IPS-18c (cell line): ENCODE results near the gene CUBN.

ENCODE experiments used
- H3K4me3 ChIP-seq: 2 replicates; pipeline ENCODE4 v1.7.0; 2013; ENCODE audit warnings: low read depth, mild to moderate bottlenecking, low read length, moderate library complexity; ENCODE audit not compliant: insufficient read depth
- H3K9me3 ChIP-seq: one replicate; pipeline ENCODE4 v1.6.1; 2013; ENCODE audit warnings: mild to moderate bottlenecking, low read length, moderate library complexity; ENCODE audit not compliant: control insufficient read depth, insufficient read depth

The CUBN gene

GRCh38 chr10:16913266-16913665, 216.3 kb downstream of the CUBN start:
- no peak overlapping the region for H3K4me3 ChIP-seq

GRCh38 chr10:16910793-16911164, 218.8 kb downstream of the CUBN start:
- Histone ChIP-seq H3K9me3 (no peaks in the 10 kb centered on the region), H3K4me3 (no peak overlapping the region)

More at GRCh38 chr10:16913266-16913665, 216.3 kb downstream of the CUBN start:
- no peaks in the 10 kb centered on the region for H3K9me3 ChIP-seq

GRCh38 chr10:16909961-16910792, 219.4 kb downstream of the CUBN start:
- no peaks in the 10 kb centered on the region for H3K9me3 ChIP-seq
- no peak overlapping the region for H3K4me3 ChIP-seq

- Histone ChIP-seq H3K9me3 (no peaks in the 10 kb centered on the region), H3K4me3 (no peak overlapping the region)
Observed at GRCh38 chr10:16909271-16909767, 220.3 kb downstream of the CUBN start.

GRCh38 chr10:16907687-16908086, 221.9 kb downstream of the CUBN start:
- no peaks in the 10 kb centered on the region for H3K9me3 ChIP-seq
- H3K4me3 ChIP-seq: no peak overlapping the region

- Histone ChIP-seq H3K9me3 (no peaks in the 10 kb centered on the region), H3K4me3 (no peak overlapping the region)
Observed at GRCh38 chr10:16905320-16905719, 224.3 kb downstream of the CUBN start.

GRCh38 chr10:16904639-16905061, 225.0 kb downstream of the CUBN start:
- H3K4me3 ChIP-seq: no peak overlapping the region
- no peaks in the 10 kb centered on the region for H3K9me3 ChIP-seq

GRCh38 chr10:16904049-16904448, 225.6 kb downstream of the CUBN start:
- H3K9me3 ChIP-seq: no peaks in the 10 kb centered on the region
- H3K4me3 ChIP-seq: no peak overlapping the region

- Histone ChIP-seq H3K9me3 (no peaks in the 10 kb centered on the region), H3K4me3 (no peak overlapping the region)
Observed at GRCh38 chr10:16902606-16903005, 227.0 kb downstream of the CUBN start.

GRCh38 chr10:16901106-16901505, 228.5 kb downstream of the CUBN start:
- H3K9me3 ChIP-seq: no peaks in the 10 kb centered on the region
- H3K4me3 ChIP-seq: no peak overlapping the region

- no peaks in the 10 kb centered on the region for H3K9me3 ChIP-seq
- H3K4me3 ChIP-seq: no peak overlapping the region
Observed at GRCh38 chr10:16896993-16897392, 232.6 kb downstream of the CUBN start.

GRCh38 chr10:16894821-16895220, 234.8 kb downstream of the CUBN start:
- Histone ChIP-seq H3K4me3 (no peak overlapping the region), H3K9me3 (no peaks in the 10 kb centered on the region)

GRCh38 chr10:16893664-16894063, 235.9 kb downstream of the CUBN start:
- H3K4me3 ChIP-seq: no peak overlapping the region
- no peaks in the 10 kb centered on the region for H3K9me3 ChIP-seq

GRCh38 chr10:16891375-16892313, 238.0 kb downstream of the CUBN start:
- H3K4me3 ChIP-seq: no peak overlapping the region
- no peaks in the 10 kb centered on the region for H3K9me3 ChIP-seq

GRCh38 chr10:16890691-16891090, 238.9 kb downstream of the CUBN start:
- Histone ChIP-seq H3K9me3 (no peaks in the 10 kb centered on the region), H3K4me3 (no peak overlapping the region)

- Histone ChIP-seq H3K9me3 (no peaks in the 10 kb centered on the region), H3K4me3 (no peak overlapping the region)
Observed at GRCh38 chr10:16887565-16887964, 242.0 kb downstream of the CUBN start.

- Histone ChIP-seq H3K4me3 (no peak overlapping the region), H3K9me3 (no peaks in the 10 kb centered on the region)
Observed at GRCh38 chr10:16886031-16886430, 243.6 kb downstream of the CUBN start.

- Histone ChIP-seq H3K4me3 (no peak overlapping the region), H3K9me3 (no peaks in the 10 kb centered on the region)
Observed at GRCh38 chr10:16884497-16884896, 245.1 kb downstream of the CUBN start.
